Activated CD4-positive, alpha-beta T cell treated with anti-CD3 and anti-CD28 coated beads for 48 hours (primary cell): ENCODE results near the gene AAR2.

Experiments used
- DNase-seq: peaks from one replicate; pipeline ENCODE4 v3.0.0-alpha.2; 2020

AAR2 gene

GRCh38 chr20:36261389-36262105 is 25.3 kb downstream of the AAR2 start:
- no peak for DNase-seq

GRCh38 chr20:36262440-36262839 is 26.2 kb downstream of the AAR2 start:
- DNase-seq: no peak

- DNase-seq: no peak
These were observed 28.4 kb downstream of the AAR2 start for GRCh38 chr20:36264426-36265246.

- DNase-seq: no peak
These were observed 29.9 kb downstream of the AAR2 start for GRCh38 chr20:36266189-36266588.

- no peak for DNase-seq
These were observed 31.5 kb downstream of the AAR2 start for GRCh38 chr20:36267605-36268381.

- DNase-seq: no peak
These were observed 32.4 kb downstream of the AAR2 start for GRCh38 chr20:36268440-36269342.

- no peak for DNase-seq
These were observed 33.2 kb downstream of the AAR2 start for GRCh38 chr20:36269507-36269906.

GRCh38 chr20:36270744-36271638 is 34.7 kb downstream of the AAR2 start:
- no peak for DNase-seq

GRCh38 chr20:36271639-36272546 is 35.6 kb downstream of the AAR2 start:
- no peak for DNase-seq

GRCh38 chr20:36272547-36273220 is 36.4 kb downstream of the AAR2 start:
- DNase-seq: no peak

GRCh38 chr20:36273414-36274180 is 37.3 kb downstream of the AAR2 start:
- DNase-seq: peak; percentile 24

- DNase-seq: no peak
These were observed 38.0 kb downstream of the AAR2 start for GRCh38 chr20:36274181-36274841.

- no peak for DNase-seq
These were observed 38.7 kb downstream of the AAR2 start for GRCh38 chr20:36275011-36275410.

GRCh38 chr20:36275441-36276189 is 39.3 kb downstream of the AAR2 start:
- no peak for DNase-seq

GRCh38 chr20:36277546-36277945 is 41.3 kb downstream of the AAR2 start:
- DNase-seq: no peak

- no peak for DNase-seq
These were observed 43.1 kb downstream of the AAR2 start for GRCh38 chr20:36279362-36279761.

- no peak for DNase-seq
These were observed 43.5 kb downstream of the AAR2 start for GRCh38 chr20:36279776-36280175.
